ENCODE results near the gene SLC25A6. TPM values are rescaled to one million over a fixed set of nuclear protein-coding genes. Genes with fewer than 3 reads are reported as not detected.

SLC25A6 gene
- total RNA-seq, 6 experiments from 2014 or later, result 44.3 to 87.8 (median 57.0) TPM

- WGBS (ENCODE audit: insufficient coverage, low coverage, low lambda C conversion rate, missing lambda C conversion rate), result 88% methylated on average over 11 of the region's 29 CpGs
- H3K27me3 ChIP-seq, result no peaks in the 10 kb centered on the region
- DNase-seq, result peak in 1 of 3 donors; percentile 27
- intact Hi-C loops (cut with DNase I), result no loop called here
- peaks cover 0 to 3% (median 0%) of the 10 kb centered on the region in 4 donors for H3K36me3 ChIP-seq
- TF ChIP-seq, protein P1, sequence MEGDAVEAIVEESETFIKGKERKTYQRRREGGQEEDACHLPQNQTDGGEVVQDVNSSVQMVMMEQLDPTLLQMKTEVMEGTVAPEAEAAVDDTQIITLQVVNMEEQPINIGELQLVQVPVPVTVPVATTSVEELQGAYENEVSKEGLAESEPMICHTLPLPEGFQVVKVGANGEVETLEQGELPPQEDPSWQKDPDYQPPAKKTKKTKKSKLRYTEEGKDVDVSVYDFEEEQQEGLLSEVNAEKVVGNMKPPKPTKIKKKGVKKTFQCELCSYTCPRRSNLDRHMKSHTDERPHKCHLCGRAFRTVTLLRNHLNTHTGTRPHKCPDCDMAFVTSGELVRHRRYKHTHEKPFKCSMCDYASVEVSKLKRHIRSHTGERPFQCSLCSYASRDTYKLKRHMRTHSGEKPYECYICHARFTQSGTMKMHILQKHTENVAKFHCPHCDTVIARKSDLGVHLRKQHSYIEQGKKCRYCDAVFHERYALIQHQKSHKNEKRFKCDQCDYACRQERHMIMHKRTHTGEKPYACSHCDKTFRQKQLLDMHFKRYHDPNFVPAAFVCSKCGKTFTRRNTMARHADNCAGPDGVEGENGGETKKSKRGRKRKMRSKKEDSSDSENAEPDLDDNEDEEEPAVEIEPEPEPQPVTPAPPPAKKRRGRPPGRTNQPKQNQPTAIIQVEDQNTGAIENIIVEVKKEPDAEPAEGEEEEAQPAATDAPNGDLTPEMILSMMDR (IDR thresholded peaks at IDR 0.05), result no peak
- no peak for TF ChIP-seq POLR2A (IDR thresholded peaks at IDR 0.05)
- H3K4me3 ChIP-seq, result no peak overlapping the region
- H3K4me1 ChIP-seq, result peaks cover 0 to 11% (median 5%) of the 10 kb centered on the region in 4 donors
- H3K27ac ChIP-seq, result no peak overlapping the region
- no peak for ATAC-seq
- no peaks in the 10 kb centered on the region for H3K9me3 ChIP-seq
Observed at GRCh38 chrX:1397441-1398270, 5.7 kb upstream of the SLC25A6 start.

GRCh38 chrX:1397001-1397400, 5.1 kb upstream of the SLC25A6 start:
- ATAC-seq, result no peak
- peaks cover 0 to 3% (median 0%) of the 10 kb centered on the region in 4 donors for H3K36me3 ChIP-seq
- no CpG with 5 or more reads among the region's 15 CpGs for WGBS (ENCODE audit: insufficient coverage, low coverage, low lambda C conversion rate, missing lambda C conversion rate)
- DNase-seq, result peak in 1 of 3 donors; percentile 28
- no peak overlapping the region for H3K4me3 ChIP-seq
- TF ChIP-seq, protein P1 (IDR thresholded peaks at IDR 0.05), result no peak
- no peak for TF ChIP-seq POLR2A (IDR thresholded peaks at IDR 0.05)
- H3K27me3 ChIP-seq, result no peaks in the 10 kb centered on the region
- no peak overlapping the region for H3K27ac ChIP-seq
- peaks cover 0 to 11% (median 5%) of the 10 kb centered on the region in 4 donors for H3K4me1 ChIP-seq
- intact Hi-C loops (cut with DNase I), result no loop called here
- H3K9me3 ChIP-seq, result no peaks in the 10 kb centered on the region

DNA sequence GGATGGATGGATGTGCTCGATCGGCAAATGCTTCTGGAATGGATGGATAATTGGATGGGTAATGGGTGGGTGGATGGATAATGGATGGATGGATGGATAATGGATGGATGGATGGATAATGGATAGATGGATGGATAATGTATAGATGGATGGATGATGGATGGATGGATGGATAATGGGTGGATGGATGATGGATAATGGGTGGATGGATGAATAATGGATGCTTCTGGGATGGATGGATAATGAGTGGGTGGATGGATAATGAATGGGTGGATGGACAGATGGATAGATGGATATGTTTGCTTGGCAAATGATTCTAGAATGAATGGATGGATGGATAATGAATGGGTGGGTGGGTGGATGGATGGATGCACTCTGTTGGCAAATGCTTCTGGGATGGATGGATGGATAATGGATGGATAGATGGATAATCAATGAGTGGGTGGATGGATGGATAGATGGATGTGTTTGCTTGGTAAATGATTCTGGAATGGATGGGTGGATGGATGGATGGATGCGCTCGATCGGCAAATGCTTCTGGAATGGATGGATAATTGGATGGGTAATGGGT, 3.8 kb upstream of the SLC25A6 start:
- no peak overlapping the region for H3K27ac ChIP-seq
- H3K4me3 ChIP-seq, result no peak overlapping the region
- TF ChIP-seq POLR2A (IDR thresholded peaks at IDR 0.05), result no peak
- TF ChIP-seq, protein P1 (IDR thresholded peaks at IDR 0.05), result no peak
- no peaks in the 10 kb centered on the region for H3K9me3 ChIP-seq
- ATAC-seq (no peak), DNase-seq (no peak)
- intact Hi-C loops (cut with DNase I), result no loop called here
- H3K36me3 ChIP-seq, result peaks cover 0 to 3% (median 0%) of the 10 kb centered on the region in 4 donors
- H3K4me1 ChIP-seq, result peaks cover 0 to 16% (median 7%) of the 10 kb centered on the region in 4 donors
- 96% methylated on average over 5 of the region's 5 CpGs for WGBS (ENCODE audit: insufficient coverage, low coverage, low lambda C conversion rate, missing lambda C conversion rate)
- no peaks in the 10 kb centered on the region for H3K27me3 ChIP-seq

- Histone ChIP-seq H3K4me1 (peaks cover 0 to 24% (median 10%) of the 10 kb centered on the region in 4 donors), H3K4me3 (no peak overlapping the region), H3K36me3 (peaks cover 0 to 9% (median 4%) of the 10 kb centered on the region in 4 donors), H3K9me3 (no peaks in the 10 kb centered on the region), H3K27ac (no peak overlapping the region), H3K27me3 (no peaks in the 10 kb centered on the region)
- no peak for TF ChIP-seq POLR2A (IDR thresholded peaks at IDR 0.05)
- TF ChIP-seq, protein P1 (IDR thresholded peaks at IDR 0.05), result no peak
- ATAC-seq, result no peak
- intact Hi-C loops (cut with DNase I), result no loop called here
- WGBS (ENCODE audit: insufficient coverage, low coverage, low lambda C conversion rate, missing lambda C conversion rate), result 75% methylated on average over 1 of the region's 22 CpGs
- peak in 2 of 3 donors; percentile 20 to 44 for DNase-seq
Observed at GRCh38 chrX:1394731-1395501, 3.0 kb upstream of the SLC25A6 start.

Measured in right lobe of liver (tissue), 6 donors.